ENCODE results near the gene SSTR1.
"Not testable (repeated sequence)": the region's sequence is repeated elsewhere in the genome, so short reads cannot be mapped to it uniquely, and the experiment has no call there.

Gene SSTR1

GRCh38 chr14:38207736-38208617 is at the start of gene SSTR1:
TSS of gene SSTR1 (plus strand) at chr14:38207904. CDS start at chr14:38209390, 1,486 bp downstream.
- DNase-seq, result no peak

GRCh38 chr14:38158468-38158867 is 49.2 kb upstream of the SSTR1 start:
- no peak for DNase-seq

- DNase-seq, result no peak
Measured at GRCh38 chr14:38168416-38168815, 39.3 kb upstream of the SSTR1 start.

GRCh38 chr14:38171197-38171596 is 36.5 kb upstream of the SSTR1 start:
- no peak for DNase-seq

GRCh38 chr14:38174711-38175110 is 33.0 kb upstream of the SSTR1 start:
- no peak for DNase-seq

- DNase-seq, result no peak
Measured at GRCh38 chr14:38175658-38176057, 32.0 kb upstream of the SSTR1 start.

- DNase-seq, result no peak
Measured at GRCh38 chr14:38176379-38176778, 31.3 kb upstream of the SSTR1 start.

- DNase-seq, result no peak
Measured at GRCh38 chr14:38184132-38184531, 23.6 kb upstream of the SSTR1 start.

- DNase-seq, result no peak
Measured at GRCh38 chr14:38185671-38186070, 22.0 kb upstream of the SSTR1 start.

- no peak for DNase-seq
Measured at GRCh38 chr14:38186216-38186615, 21.5 kb upstream of the SSTR1 start.

- no peak for DNase-seq
Measured at GRCh38 chr14:38187528-38187927, 20.2 kb upstream of the SSTR1 start.

- DNase-seq, result no peak
Measured at GRCh38 chr14:38189930-38190726, 17.6 kb upstream of the SSTR1 start.

- not testable (repeated sequence) for DNase-seq
Measured at GRCh38 chr14:38190846-38191245, 16.9 kb upstream of the SSTR1 start.

- not testable (repeated sequence) for DNase-seq
Measured at GRCh38 chr14:38191491-38191890, 16.2 kb upstream of the SSTR1 start.

- no peak for DNase-seq
Measured at GRCh38 chr14:38197001-38197783, 10.5 kb upstream of the SSTR1 start.

GRCh38 chr14:38197784-38198335 is 9.8 kb upstream of the SSTR1 start:
- no peak for DNase-seq

GRCh38 chr14:38198425-38198824 is 9.3 kb upstream of the SSTR1 start:
- DNase-seq, result no peak

GRCh38 chr14:38199076-38199475 is 8.6 kb upstream of the SSTR1 start:
- DNase-seq, result no peak

- DNase-seq, result no peak
Measured at GRCh38 chr14:38199739-38200138, 8.0 kb upstream of the SSTR1 start.

- no peak for DNase-seq
Measured at GRCh38 chr14:38201137-38201828, 6.4 kb upstream of the SSTR1 start.

GRCh38 chr14:38202444-38203191 is 5.1 kb upstream of the SSTR1 start:
- no peak for DNase-seq

Data from SIG-M5 (cell line).